ENCODE results near the gene XPO6. TPM values are rescaled to one million over a fixed set of nuclear protein-coding genes. Genes with fewer than 3 reads are reported as not detected.

The XPO6 gene
- polyA plus RNA-seq, 1 donor from 2014 or later = 104 TPM

DNA sequence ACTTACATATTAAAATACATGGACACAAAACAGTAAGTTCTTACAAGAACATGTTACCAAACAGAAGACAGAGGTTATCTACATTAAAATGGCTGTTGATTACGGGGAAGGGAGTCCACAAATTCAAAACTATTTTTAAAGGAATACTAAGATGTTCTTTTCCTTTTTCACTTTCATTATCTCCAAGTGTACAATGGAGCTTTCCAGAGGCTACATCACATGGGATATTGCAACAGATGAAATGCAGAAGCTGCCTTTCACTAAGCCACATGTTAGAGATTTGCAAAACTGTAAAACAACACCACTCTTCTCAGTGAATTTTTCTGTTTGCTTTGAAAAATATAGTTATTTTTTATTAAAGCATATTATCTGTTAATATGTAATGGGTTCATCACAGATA is 53.6 kb downstream of the XPO6 start:
- H3K27ac ChIP-seq (ENCODE audit: low read length) = no peak overlapping the region
- no peak overlapping the region for H3K9ac ChIP-seq (ENCODE audit: low read length)
- no peaks in the 10 kb centered on the region for H3K9me3 ChIP-seq (ENCODE audit: low read length)
- no peaks in the 10 kb centered on the region for H3K27me3 ChIP-seq (ENCODE audit: insufficient read depth, low read depth, low read length)
- H3K4me3 ChIP-seq (ENCODE audit: low read length) = no peak overlapping the region
- TF ChIP-seq MXI1 (conservative IDR thresholded peaks at IDR 0.05; ENCODE audit: poor library complexity, severe bottlenecking) (no peak), REST (IDR thresholded peaks at IDR 0.05; ENCODE audit: borderline replicate concordance) (no peak), SMC3 (conservative IDR thresholded peaks at IDR 0.05; ENCODE audit: poor library complexity) (no peak), POLR2AphosphoS5 (IDR thresholded peaks at IDR 0.05) (no peak), EP300 (conservative IDR thresholded peaks at IDR 0.05; ENCODE audit: poor library complexity, severe bottlenecking) (no peak), EZH2 (IDR thresholded peaks at IDR 0.05; ENCODE audit: borderline replicate concordance, insufficient read depth, low read length, poor library complexity, severe bottlenecking) (no peak), TAF1 (IDR thresholded peaks at IDR 0.05; ENCODE audit: low read depth) (no peak), RAD21 (conservative IDR thresholded peaks at IDR 0.05) (no peak)
- TF ChIP-seq, protein P1, sequence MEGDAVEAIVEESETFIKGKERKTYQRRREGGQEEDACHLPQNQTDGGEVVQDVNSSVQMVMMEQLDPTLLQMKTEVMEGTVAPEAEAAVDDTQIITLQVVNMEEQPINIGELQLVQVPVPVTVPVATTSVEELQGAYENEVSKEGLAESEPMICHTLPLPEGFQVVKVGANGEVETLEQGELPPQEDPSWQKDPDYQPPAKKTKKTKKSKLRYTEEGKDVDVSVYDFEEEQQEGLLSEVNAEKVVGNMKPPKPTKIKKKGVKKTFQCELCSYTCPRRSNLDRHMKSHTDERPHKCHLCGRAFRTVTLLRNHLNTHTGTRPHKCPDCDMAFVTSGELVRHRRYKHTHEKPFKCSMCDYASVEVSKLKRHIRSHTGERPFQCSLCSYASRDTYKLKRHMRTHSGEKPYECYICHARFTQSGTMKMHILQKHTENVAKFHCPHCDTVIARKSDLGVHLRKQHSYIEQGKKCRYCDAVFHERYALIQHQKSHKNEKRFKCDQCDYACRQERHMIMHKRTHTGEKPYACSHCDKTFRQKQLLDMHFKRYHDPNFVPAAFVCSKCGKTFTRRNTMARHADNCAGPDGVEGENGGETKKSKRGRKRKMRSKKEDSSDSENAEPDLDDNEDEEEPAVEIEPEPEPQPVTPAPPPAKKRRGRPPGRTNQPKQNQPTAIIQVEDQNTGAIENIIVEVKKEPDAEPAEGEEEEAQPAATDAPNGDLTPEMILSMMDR (IDR thresholded peaks at IDR 0.05; ENCODE audit: poor library complexity, severe bottlenecking) = no peak
- no peak overlapping the region for H2AFZ ChIP-seq (ENCODE audit: low read depth, low read length)
- no peaks in the 10 kb centered on the region for H3K36me3 ChIP-seq (ENCODE audit: insufficient read depth, low read length)
- H3K9me2 ChIP-seq (ENCODE audit: insufficient read depth, low read length) = no peaks in the 10 kb centered on the region
- no peaks in the 10 kb centered on the region for H3F3A ChIP-seq (ENCODE audit: insufficient read depth, low read length, poor library complexity, severe bottlenecking)
- no peaks in the 10 kb centered on the region for H3K79me2 ChIP-seq (replicated peaks; ENCODE audit: insufficient read depth, low read length)
- H3K4me2 ChIP-seq (ENCODE audit: low read length) = no peak overlapping the region
- H4K20me1 ChIP-seq (ENCODE audit: insufficient read depth) = no peaks in the 10 kb centered on the region

GRCh38 chr16:28156056-28156680 is 55.6 kb downstream of the XPO6 start:
- H3K27me3 ChIP-seq (ENCODE audit: insufficient read depth, low read depth, low read length) = no peaks in the 10 kb centered on the region
- H3K79me2 ChIP-seq (replicated peaks; ENCODE audit: insufficient read depth, low read length) = no peaks in the 10 kb centered on the region
- H3K27ac ChIP-seq (ENCODE audit: low read length) = no peak overlapping the region
- no peaks in the 10 kb centered on the region for H3K9me3 ChIP-seq (ENCODE audit: low read length)
- no peaks in the 10 kb centered on the region for H4K20me1 ChIP-seq (ENCODE audit: insufficient read depth)
- H3K36me3 ChIP-seq (ENCODE audit: insufficient read depth, low read length) = peaks cover 3% of the 10 kb centered on the region
- no peak overlapping the region for H3K9ac ChIP-seq (ENCODE audit: low read length)
- no peaks in the 10 kb centered on the region for H3K9me2 ChIP-seq (ENCODE audit: insufficient read depth, low read length)
- no peak overlapping the region for H3K4me2 ChIP-seq (ENCODE audit: low read length)
- no peak overlapping the region for H2AFZ ChIP-seq (ENCODE audit: low read depth, low read length)
- no peaks in the 10 kb centered on the region for H3F3A ChIP-seq (ENCODE audit: insufficient read depth, low read length, poor library complexity, severe bottlenecking)
- no peak overlapping the region for H3K4me3 ChIP-seq (ENCODE audit: low read length)
- TF ChIP-seq REST (IDR thresholded peaks at IDR 0.05; ENCODE audit: borderline replicate concordance) (no peak), SMC3 (conservative IDR thresholded peaks at IDR 0.05; ENCODE audit: poor library complexity) (no peak)
